ENCODE data around the gene RASAL2.
A peak's percentile ranks its signal among the peaks of the same experiment; 100 is the strongest.

Gene RASAL2

GRCh38 chr1:178528953-178529335 is 435.0 kb downstream of the RASAL2 start:
- no peak for DNase-seq

GRCh38 chr1:178529364-178530036 is 435.6 kb downstream of the RASAL2 start:
- DNase-seq, result no peak

- DNase-seq, result no peak
These were observed 436.1 kb downstream of the RASAL2 start for GRCh38 chr1:178530037-178530402.

GRCh38 chr1:178530502-178530901 is 436.6 kb downstream of the RASAL2 start:
- DNase-seq, result no peak

- no peak for DNase-seq
These were observed 438.0 kb downstream of the RASAL2 start for GRCh38 chr1:178531887-178532286.

- peak; percentile 81 to 85 for DNase-seq
These were observed 438.5 kb downstream of the RASAL2 start for GRCh38 chr1:178532392-178532791.

GRCh38 chr1:178533121-178533946 is 439.4 kb downstream of the RASAL2 start:
- DNase-seq, result no peak

Measured in activated T-cell treated with anti-CD3 and anti-CD28 coated beads, Interleukin-2, amount 50 U/mL, for 48 hours (primary cell).